GM19467 (cell line): ENCODE measurements around the gene PLEKHG5.

Experiments used
- ATAC-seq: cut with Tn5 transposase; IDR thresholded peaks from one replicate; pipeline ENCODE4 v1.9.1; 2021; ENCODE audit warnings: mild to moderate bottlenecking, moderate library complexity; ENCODE audit not compliant: unreplicated experiment

The PLEKHG5 gene

DNA sequence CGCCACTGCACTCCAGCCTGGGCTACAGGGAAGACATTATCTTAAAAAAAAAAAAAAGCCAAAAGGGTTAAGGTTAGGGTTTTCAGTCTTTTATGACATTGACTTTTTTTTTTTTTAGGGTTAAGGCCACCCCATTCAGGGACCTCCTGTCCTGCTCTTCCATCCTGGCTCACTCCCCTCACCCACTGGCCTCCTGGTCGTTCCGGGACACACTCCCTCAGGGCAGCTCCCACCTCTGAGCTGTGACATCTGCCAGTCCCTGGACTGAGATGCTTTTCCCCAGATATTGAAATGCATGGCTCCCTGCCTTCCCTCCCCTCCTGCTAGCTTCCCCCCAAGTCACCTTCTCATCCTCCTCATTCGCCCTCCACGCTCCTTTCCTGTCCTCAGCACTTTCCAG lies 9.6 kb downstream of the PLEKHG5 start:
- no peak for ATAC-seq

DNA sequence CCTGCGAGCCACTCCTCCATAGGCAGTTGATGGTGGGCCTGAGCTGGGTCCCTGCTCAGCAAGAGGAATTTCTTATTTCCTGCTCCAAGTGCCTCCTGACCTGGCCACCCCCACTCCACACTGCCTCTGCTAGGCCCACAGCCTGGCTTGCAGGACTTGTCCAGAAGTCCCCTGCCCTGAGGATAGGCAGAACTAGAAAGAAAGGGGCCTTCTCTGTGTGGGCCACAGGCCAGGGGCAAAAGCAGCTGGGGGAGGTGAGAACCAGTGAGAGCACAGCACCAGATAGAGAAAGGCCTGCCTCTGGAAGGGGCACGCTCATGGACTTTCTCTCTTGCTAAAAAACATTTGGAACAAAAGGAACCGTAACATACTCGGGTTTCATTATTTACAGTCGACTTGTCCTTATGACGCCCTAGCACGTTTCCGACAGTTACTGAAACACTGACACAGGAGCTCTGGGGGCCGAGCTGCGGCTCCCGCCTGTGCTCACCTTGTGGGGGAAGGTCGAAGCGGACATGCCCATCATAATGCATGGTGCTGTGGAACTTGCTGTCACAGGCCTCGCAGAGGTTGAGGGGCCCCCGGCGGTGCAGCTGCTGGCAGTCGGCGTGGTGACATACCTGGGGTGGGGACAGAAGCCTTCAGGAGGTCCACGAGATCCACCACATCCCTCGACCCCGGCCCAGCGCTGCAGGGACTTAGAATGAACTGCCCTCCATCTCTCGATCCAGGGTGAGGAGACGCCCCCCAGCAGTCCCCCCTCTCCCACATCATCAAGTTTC lies 14.2 kb downstream of the PLEKHG5 start:
- no peak for ATAC-seq

DNA sequence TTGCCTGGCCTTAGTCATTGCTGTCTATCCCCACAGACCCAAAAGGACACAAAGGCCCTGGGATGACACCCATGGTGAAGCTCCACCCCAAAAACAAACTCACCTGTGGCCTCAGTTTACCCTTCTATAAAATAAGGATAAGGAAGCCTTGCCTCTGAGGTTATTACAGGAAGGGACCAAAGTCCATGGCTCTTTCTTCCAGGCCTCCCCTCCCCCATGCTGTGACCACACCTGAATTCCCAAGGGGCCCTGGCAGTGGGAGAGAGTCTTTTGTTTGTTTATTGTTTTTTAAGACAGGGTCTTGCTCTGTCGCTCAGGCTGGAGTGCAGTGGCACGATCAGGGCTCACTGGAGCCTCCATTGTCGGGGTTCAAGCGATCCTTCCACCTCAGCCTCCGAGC lies 15.0 kb downstream of the PLEKHG5 start:
- ATAC-seq, result no peak

DNA sequence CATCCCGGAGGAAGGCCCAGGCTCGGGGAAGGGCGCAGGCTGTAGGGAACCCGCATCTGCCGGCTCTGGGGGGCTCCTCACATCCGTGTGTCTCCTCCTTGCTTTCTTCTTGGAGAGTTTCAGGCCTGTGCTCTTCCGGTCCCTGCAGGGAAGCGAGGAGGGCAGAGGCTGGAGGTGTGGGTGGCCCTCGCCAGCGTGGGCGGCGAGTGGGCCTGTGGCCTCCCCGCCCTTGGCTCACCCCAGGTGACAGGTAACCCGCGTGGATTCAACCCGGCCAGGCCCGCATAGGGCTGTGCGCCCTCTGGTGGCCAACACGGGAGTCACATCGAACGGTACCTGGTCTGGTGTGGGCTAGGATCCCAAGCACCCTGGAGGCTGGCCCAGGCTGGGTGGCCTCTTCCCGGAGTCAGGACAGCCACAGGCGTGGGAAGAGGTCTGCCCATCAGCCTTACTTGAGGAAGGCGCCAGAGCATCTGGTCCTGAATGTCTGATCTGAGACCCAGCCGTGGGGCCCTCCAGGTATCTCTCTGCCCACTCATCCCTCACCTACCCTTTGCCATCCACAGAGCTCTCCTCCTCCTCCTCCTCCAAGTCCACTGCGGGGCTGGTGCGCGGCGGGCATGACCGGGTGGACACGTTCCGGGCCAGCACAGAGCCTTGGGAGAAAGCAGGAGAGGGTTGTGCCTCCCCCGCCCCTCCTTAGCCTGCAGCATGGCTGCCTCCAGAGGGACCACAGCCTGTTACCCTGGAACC lies 15.9 kb downstream of the PLEKHG5 start:
- ATAC-seq, result no peak

DNA sequence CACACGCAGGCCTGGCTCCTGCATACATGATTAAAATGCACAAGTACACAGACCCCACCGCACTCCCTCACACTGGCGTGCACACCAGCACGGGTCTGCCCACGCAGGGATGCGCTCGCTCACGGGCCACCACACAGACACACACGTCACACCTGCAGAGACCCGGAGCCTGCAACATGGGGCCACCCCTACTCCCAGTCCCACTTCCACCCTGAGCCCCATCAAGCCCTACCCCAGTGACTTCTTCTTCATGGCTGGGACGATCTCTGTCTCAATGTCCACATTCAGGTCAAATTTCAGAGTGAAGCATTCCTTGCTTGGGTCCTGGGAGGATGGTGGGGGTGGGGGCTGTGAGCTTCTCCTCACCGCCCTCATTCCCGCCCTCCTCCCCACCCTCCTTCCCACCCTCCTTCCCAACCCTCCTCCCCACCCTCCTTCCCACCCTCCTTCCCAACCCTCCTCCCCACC lies 16.6 kb downstream of the PLEKHG5 start:
- no peak for ATAC-seq

DNA sequence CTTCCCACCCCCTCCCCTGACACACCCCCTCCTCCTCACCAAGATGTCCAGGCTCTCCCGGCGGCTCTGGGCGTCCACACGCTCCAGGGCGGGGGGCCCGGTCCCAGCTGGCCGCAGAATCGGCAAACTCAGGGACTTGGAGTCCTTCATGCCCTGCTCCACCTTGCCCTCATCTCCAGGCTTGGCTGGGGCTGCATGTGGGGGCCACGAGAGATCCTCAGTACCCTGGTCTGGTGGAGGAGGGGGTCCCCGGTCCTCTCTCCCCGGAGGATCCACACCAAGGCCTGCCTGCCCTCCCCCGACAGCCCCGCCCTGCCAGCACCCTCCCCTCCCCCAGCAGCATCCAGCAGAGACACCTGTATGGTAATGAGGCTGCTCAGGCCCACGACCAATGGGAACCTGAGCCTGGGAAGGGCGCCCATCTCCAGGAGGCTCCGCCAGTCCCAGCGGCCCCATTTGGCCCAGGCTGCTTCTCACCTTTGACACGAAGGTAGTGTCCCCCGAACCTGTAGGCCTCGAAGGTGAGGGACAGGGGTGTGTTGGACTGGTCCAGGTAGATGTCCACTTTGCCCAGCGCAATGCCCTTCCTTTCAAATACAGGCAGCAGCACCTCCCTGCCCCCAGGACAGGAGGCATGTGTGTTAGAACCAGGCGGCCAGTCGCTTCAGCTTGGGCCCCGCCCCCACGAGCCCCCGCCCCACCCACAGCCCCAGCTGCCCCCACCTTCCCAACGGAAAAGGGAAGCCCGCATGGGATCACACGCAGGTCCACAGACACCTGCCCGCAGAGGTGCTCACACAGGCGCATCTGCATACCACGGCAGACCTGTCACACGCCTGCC lies 17.3 kb downstream of the PLEKHG5 start:
- ATAC-seq, result no peak

DNA sequence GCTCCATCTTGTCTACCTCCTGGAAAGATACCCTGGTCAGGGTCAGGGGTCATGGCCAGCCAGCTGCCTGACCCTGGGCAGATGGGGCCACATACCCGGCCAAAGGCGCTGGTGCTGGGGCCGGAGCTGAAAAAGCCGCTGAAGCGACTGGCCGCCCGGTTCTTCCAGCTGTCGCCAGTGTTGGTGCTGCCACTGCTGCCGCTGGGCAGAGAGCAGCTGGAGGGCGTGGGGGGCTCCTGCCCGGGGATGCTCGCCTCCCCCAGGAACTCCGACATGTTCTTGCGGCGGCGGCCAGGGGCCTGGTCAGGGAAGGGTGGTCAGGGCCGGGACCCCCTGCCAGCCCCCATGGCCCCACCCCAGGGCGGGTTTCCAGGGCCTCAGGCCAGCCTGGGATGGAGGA lies 18.3 kb downstream of the PLEKHG5 start:
- no peak for ATAC-seq

DNA sequence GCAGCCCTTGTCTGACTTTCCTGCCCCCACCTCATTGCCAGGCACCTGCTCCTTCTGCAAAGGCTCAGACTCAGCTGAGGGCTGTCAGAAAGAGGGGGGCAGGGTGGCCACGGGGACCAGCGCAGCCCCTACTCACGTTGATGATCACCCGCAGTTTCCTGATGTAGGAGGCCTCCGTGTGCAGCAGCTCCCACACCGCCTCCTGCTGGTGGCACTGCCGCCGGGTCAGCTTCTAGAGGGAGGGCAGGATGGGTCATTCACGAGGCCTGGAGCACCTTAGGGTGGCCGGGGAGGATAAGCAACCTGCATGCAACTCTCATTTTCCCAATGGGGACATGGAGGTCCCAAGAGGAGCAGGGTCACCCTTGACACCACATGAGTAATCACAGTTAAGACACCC lies 19.1 kb downstream of the PLEKHG5 start:
- ATAC-seq, result no peak

DNA sequence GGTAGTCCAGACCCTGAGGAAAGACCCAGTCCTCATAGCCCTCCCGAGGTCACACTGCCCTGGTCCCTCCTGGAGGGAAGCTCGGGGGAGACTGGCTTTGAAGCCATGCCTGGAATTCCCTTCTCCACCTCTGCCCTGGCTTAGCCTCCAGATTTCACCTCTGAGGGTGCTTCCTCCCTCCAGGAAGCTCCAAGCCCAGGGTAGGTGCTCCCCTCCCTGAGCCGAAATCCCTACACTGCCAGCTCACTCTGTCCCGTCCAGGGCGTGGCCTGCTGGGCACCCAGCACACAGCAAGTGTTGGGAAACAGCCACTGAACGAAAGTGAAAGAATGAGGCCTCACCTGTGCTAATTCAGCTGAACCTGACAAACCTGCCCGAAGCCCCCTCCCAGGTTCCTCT lies 19.5 kb downstream of the PLEKHG5 start:
- ATAC-seq, result no peak

DNA sequence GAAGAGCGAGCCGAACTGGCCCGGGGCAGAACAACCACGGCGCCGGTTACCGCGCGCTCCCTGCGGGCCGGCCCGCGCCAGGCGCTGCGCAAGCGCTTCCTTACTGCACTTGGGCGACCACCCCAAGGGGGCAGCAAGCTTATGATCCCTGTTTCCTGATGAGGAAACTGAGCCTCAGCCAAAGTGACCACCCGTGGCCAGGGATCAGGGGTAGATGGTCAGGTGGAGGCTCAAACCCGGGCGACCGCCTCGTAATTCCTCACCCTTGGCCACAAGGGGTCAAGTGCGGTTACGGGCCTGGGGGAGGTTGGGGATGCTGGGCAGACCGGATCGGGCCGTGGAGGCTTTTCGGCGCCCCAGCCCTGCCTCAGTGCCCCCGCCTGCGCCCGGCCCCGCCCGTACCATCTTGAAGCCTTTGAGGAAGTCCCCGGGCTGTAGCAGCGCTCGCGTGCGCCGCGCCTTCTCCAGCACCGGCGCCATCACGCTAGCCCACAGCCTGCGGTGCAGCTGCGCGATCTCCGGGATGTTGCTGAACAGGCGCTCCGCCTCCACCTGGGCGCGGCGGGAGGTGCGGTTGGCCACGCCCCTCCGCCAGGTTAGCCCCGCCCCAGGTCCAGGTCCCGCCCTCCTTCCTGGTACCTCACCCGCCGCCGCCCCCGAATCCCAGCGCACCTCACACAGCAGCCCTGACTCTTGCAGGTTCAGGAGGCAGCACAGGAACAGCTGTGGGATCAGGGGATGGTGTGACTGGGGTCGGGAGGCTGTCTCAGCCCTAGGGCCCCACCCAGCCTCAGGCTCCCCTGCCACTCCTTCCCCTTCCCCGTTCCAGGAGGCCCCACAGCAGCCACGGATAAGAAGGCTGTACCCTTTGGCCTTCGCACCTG lies 20.1 kb downstream of the PLEKHG5 start:
- ATAC-seq, result no peak

DNA sequence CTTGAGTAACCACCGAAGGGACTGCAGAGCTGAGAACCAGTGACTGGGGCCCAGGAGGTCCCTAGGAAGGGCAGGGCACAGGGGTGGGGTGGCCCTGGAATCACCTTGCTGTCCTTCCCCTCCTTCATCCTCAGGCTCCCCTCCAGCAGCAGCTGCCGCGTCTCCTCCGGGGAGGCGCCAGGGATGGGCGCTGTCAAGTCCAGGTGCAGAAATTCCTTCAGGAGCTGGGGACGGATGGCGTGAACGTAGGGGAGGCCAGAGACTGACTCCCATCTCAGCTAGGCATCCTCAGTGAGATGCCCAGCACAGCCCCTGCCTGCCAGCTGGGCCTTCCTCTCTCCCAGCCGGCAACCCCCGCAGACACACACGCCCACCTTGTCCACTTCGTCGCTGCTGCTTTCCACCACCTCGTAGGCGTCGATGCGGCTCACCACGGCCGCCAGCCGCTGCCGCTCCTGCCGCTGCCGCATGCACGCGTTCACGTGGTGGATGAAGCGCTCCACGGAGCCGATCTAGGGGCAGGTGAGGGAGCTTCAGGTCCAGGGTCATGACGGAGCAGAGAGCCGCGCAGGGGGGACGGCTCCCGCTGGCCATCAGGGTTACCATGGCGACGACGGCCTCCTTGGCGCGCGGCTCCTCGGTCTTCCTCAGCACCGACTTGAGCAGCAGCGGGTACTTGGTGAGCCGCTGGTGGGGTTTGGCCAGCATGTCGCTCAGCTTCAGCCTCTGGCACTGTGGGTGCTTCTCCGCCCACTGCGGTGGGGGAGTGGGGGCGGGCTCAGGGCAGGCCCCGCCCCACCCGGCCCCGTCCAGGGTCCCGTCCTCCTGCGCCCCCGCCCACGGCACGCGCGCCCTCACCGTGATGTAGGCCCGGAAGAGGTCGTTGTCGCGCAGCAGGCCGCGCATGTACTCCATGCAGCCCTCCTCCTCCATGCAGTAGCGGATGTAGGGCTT lies 21.1 kb downstream of the PLEKHG5 start:
- ATAC-seq, result no peak

DNA sequence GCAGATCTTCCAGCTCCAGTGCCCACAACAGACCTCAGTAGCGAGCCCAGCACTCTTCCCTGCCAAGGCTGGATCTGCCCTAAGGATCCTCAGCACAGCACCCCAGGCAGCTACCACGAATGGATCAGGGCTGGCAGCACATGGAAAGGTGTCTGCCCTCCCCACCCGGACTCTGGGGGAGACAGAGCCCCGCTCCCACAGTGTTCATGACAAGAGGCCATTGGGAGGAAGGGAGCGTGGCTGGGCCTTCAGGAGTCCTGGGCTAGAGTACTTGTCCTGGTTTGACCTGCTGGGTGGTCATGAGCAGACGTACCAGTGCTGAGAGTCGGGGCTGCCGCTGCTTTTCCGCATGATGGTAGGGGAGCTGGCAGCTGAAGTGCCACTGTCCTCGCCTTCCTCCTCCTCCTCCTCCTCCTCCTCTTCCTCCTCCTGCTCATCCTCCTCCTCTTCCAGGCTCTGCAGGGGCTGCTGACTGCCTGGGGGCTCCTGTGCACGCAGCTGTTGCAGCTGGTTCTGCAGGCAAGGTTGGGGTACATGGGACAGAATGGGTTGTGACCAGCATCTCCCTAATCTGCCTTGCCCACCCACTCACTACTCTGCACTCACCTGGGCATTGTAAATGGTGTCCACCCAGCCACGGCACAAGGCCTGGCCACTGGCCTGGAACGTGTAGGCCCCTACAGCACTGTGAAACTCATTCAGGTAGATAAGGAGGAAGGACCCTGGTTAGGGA lies 22.6 kb downstream of the PLEKHG5 start:
- ATAC-seq, result no peak

DNA sequence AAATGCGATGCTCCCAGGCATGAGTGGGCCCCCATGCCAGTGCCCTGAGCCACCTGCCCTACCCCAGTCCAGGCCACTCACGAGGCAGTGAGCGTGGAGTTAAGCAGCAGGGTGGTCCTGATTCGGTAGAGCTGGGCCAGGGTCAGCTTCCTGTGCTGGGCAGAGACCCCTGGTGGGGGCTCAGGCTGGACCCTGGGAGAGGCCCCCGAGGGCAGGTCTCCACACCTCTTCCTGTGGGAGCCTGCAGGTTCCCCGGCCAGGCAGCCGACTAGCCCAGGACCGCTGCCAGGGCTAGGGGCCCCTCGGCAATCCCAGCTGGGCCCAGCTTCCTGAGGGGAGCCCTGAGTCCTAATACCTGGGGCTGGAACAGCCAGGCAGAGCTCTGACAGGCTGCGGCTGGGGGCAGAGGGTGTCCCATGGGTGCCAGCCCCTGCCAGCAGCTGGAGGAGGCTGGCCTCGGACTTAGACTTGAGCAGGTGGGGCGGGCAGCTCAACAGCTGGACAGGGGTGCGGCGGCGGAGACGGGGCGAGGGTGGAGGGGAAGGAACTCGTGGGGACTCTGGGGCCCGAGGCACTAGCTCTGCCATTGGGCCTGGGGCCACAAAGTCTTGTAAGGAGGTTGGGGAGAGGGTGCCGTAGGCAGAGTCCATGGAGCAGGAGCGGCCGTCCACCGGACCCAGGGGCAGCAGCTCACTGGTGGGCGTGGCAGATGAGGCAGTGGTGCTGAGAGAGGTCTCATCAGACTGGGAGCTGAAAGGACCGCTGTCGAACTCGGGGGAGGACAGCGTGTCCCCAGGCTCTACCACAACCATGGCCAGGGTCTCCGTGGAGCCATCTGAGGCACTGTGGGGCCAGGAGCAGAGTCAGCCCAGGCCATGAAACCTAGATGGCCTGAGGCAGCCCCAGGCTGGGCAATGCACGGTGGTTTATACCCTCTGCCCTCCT lies 23.5 kb downstream of the PLEKHG5 start:
- no peak for ATAC-seq

DNA sequence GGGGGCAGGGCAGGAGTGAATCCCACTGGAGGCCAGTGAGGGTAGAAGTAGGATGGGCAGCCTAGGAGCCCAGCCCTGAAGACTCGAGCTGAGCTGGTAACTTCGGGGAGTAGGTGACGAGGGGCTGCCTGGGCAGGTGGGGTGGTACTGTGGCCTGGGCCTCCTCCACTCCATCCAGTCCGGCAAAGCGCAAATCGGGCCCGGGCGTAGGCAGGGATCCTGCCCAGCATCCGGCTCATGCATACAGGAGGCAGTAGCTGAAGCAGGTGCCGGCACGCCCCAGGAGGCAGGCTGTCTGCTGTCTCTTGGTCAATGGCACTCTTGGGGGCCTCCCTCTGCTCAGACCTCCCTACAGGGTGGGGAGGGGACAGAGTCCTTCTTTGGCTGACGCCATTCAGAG lies 24.2 kb downstream of the PLEKHG5 start:
- ATAC-seq, result no peak

DNA sequence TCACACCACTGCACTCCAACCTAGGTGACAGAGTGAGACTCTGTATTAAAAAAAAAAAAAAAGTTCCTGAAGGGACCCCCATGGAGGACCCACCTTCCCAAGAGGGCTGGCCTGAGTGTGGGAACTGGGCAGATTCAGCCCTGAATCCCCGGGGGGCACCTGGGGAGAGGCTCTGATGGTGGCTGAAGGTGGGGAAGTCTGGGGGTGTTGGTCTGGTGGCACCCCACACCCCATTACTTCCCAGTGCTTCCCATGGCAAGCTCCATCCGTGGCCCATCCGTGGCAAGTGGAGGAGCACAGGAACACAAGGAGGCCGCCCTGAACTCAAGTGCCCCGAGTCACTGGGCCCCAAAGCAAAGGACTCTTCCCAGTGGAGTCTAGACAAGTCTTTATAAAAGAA lies 24.7 kb downstream of the PLEKHG5 start:
- ATAC-seq, result no peak

DNA sequence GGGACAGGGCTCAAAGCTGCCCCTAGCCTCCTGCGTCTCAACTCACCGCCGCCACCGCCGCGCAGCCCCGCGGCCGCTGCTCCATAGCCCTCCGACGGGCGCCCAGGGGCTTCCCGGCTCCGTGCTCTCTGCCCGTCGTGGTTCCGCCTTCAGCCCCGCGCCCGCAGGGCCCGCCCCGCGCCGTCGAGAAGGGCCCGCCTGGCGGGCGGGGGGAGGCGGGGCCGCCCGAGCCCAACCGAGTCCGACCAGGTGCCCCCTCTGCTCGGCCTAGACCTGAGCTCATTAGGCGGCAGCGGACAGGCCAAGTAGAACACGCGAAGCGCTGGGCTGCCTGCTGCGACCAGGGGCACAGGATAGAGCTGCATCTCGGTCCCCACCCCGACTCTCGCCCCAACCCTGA lies 25.4 kb downstream of the PLEKHG5 start, which contains the start of gene TNFRSF25:
Gene TNFRSF25 (minus strand): TSS at position 151 of the 400 bp plus-strand sequence. CDS start 66 bp downstream, at position 85.
- no peak for ATAC-seq

DNA sequence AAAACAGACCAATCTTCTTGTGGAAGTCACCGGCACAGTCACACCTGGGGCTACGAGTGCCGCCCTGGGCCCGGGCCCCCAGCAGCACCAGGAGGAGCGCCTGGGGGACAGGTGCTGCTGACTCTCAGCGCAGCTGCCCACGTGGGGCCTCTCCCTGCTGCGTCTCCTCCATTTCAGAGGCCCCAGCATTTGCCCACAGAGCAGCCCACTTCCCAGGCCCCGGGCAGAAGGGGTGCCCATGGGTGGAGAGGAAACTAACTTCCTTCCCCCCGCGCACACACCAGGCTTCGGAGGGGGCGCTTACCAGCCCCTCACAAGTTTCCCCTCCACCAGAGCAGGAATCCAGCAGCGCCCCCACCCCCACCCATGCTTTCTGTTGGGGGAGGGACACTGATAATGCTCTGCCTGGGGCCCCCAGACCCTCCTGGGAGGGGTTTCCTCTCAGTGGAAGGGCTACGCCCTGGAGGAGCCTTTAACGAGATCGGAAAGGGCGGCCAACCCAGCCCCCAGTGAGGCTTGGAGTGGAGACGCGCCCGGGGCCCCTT lies 25.9 kb downstream of the PLEKHG5 start:
- no peak for ATAC-seq
